HG03521 (cell line): ENCODE measurements around the gene C1RL.

Experiments
- ATAC-seq: cut with Tn5 transposase; IDR thresholded peaks from one replicate; pipeline ENCODE4 v1.9.1; 2021; ENCODE audit warnings: mild to moderate bottlenecking, moderate library complexity; ENCODE audit not compliant: unreplicated experiment

The C1RL gene

GRCh38 chr12:7139200-7139599 is 30.2 kb upstream of the C1RL start:
- ATAC-seq, result no peak

- ATAC-seq, result no peak
These were observed 28.9 kb upstream of the C1RL start for GRCh38 chr12:7137908-7138307.

GRCh38 chr12:7136676-7137075 is 27.7 kb upstream of the C1RL start:
- no peak for ATAC-seq

- no peak for ATAC-seq
These were observed 27.1 kb upstream of the C1RL start for GRCh38 chr12:7136071-7136470.

- no peak for ATAC-seq
These were observed 25.6 kb upstream of the C1RL start for GRCh38 chr12:7134396-7135166.

- no peak for ATAC-seq
These were observed 22.5 kb upstream of the C1RL start for GRCh38 chr12:7131502-7131866.

GRCh38 chr12:7130701-7131501 is 21.9 kb upstream of the C1RL start:
- ATAC-seq, result no peak

- peak; percentile 75 for ATAC-seq
These were observed 21.1 kb upstream of the C1RL start, which contains the start of gene CLSTN3 for GRCh38 chr12:7129872-7130691. CLSTN3 (plus strand) TSS chr12:7130371; CDS start chr12:7130649, 278 bp downstream.

- no peak for ATAC-seq
These were observed 20.4 kb upstream of the C1RL start for GRCh38 chr12:7129287-7129871.

GRCh38 chr12:7128681-7129286 is 19.8 kb upstream of the C1RL start, which contains the start of gene RBP5:
RBP5 (minus strand) TSS chr12:7128889; CDS start chr12:7128775, 114 bp downstream.
- ATAC-seq, result no peak

GRCh38 chr12:7127916-7128626 is 19.1 kb upstream of the C1RL start:
- ATAC-seq, result no peak

GRCh38 chr12:7125632-7126227 is 16.7 kb upstream of the C1RL start:
- ATAC-seq, result no peak

- no peak for ATAC-seq
These were observed 14.9 kb upstream of the C1RL start for GRCh38 chr12:7123806-7124522.

GRCh38 chr12:7122811-7123769 is 14.1 kb upstream of the C1RL start:
- ATAC-seq, result no peak

GRCh38 chr12:7121324-7121723 is 12.3 kb upstream of the C1RL start:
- no peak for ATAC-seq

- no peak for ATAC-seq
These were observed 11.2 kb upstream of the C1RL start for GRCh38 chr12:7120166-7120565.

GRCh38 chr12:7118881-7119280 is 9.9 kb upstream of the C1RL start:
- no peak for ATAC-seq

GRCh38 chr12:7117670-7118069 is 8.7 kb upstream of the C1RL start:
- ATAC-seq, result no peak
